ENCODE results near the gene KBTBD12.

DNA sequence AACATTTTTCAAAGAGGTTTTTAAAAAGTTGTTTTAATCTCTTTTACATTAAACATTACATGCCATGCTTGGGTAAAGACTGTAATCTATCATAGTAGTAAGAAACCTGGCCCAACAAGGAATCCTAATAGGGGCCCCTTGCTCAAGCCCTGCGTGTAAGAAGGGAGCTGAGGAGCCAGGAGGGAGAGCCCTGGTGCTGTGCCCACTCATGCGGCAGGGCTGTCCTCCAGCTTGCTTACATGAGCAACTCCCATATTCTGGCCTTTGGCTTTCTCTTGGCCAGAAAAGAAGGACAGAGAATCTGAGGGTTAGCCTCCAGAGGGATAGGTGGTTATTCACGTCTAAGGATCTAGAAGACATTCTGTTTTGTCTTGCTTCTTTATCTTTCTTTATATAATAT is 49.8 kb downstream of the KBTBD12 start:
- no peak for TF ChIP-seq POLR2A (IDR thresholded peaks at IDR 0.05; ENCODE audit: low read depth, low read length)
- TF ChIP-seq POLR2AphosphoS5 (IDR thresholded peaks at IDR 0.05; ENCODE audit: low read depth, low read length) = no peak
- no peak for TF ChIP-seq TAF1 (IDR thresholded peaks at IDR 0.05; ENCODE audit: low read depth, low read length)
- no peak for TF ChIP-seq POU2F2 (IDR thresholded peaks at IDR 0.05; ENCODE audit: low read depth, low read length)
- no peak for TF ChIP-seq SPI1 (IDR thresholded peaks at IDR 0.05; ENCODE audit: low read depth, low read length)

Data from GM12891 (cell line).